HG03558 (cell line): ENCODE results near the gene KLHL25.
"Not testable (repeated sequence)": the region's sequence is repeated elsewhere in the genome, so short reads cannot be mapped to it uniquely, and the experiment has no call there.

Experiments used
- ATAC-seq: cut with Tn5 transposase; IDR thresholded peaks from one replicate; pipeline ENCODE4 v1.9.1; 2021; ENCODE audit warnings: moderate number of reproducible peaks; ENCODE audit not compliant: unreplicated experiment; ENCODE audit errors: extremely low read depth

KLHL25 gene

DNA sequence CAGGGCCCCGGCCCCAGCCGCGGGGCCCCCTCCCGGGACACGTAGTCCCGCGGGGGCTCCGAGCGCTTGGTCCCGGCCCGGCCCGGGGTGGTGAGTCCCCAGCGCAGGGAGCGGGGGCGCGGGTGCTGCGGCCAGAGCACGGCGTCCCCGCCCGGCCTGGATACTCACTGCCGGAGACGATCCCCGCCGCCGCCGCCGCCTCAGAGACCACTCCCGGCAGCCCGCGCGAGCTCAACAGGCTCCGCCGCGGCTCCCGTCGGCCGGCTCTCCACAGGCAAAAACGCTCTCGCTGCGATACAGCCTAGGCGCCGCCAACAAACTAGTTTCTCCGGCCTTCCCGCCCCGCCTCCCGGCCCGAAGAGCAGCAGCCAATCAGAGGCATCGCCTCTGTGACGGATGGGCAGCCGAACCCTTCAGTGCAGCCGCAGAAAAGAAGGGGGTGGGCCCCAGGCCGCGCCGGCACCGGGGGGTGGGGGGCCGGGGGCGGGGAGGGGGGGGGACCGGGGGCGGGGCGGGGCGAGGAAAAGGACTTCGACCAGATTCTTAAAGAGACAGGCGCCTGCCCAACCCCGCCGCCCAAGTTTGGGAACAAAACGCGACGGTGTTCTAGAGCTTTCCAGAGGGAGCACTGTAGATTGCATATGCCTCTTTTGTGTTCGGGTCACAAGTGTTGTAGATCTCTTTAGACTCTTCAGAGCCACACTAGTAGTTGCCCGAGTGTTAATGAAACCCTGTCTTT is at the start of gene KLHL25:
KLHL25 (minus strand) TSS at position 328 of the 739 bp plus-strand sequence. CDS start 25,115 bp downstream, outside the sequence.
- peak; percentile 97 for ATAC-seq

- ATAC-seq = no peak
Observed at GRCh38 chr15:85840802-85841152, 46.1 kb upstream of the KLHL25 start.

GRCh38 chr15:85840079-85840801 is 45.5 kb upstream of the KLHL25 start:
- peak; percentile 87 for ATAC-seq

GRCh38 chr15:85839643-85840042 is 44.9 kb upstream of the KLHL25 start:
- no peak for ATAC-seq

GRCh38 chr15:85838655-85839054 is 43.9 kb upstream of the KLHL25 start:
- ATAC-seq = no peak

DNA sequence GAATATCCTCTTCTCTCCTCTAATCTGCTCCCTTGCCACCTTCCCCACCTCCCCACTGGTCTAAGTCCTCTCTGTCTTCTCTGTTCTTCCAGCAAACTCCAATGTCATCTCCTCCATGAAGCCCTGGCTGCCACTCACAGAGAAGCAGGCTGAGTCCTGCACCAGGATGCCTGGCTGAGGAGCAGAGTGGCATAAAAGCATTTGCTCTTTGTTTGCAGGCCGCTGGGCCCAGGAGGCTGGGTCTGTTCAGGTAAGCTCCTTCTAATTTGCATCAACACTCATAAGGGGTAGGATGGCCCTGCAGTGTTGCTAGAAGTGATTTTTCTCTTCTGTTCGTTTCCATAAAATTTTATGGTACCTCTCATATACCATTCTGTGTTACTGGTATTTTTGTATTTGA is 43.2 kb upstream of the KLHL25 start:
- ATAC-seq = no peak

- no peak for ATAC-seq
Observed at GRCh38 chr15:85837011-85837433, 42.3 kb upstream of the KLHL25 start.

DNA sequence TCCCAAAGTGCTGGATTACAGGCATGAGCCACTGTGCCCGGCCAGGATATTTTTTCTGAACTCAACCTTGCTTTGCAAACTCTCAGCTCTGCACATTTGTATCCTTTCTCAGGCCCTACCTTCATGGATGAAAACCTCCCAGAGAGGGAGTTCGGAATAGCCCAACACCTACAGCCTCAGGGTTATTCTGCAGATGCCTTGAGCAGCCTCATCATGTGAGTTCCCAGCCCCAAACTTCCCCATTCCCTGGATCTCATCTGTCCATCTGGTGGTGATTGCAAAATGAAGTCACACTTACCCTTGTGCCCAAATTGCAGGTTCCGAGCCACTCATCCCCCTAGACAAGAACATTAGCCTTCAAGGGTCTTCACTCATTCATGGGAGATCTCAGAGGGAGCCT is 39.9 kb upstream of the KLHL25 start:
- ATAC-seq = no peak

GRCh38 chr15:85832394-85832793 is 37.7 kb upstream of the KLHL25 start:
- no peak for ATAC-seq

GRCh38 chr15:85831415-85832113 is 36.8 kb upstream of the KLHL25 start:
- no peak for ATAC-seq

- ATAC-seq = not testable (repeated sequence)
Observed at GRCh38 chr15:85829754-85830153, 35.0 kb upstream of the KLHL25 start.

- no peak for ATAC-seq
Observed at GRCh38 chr15:85828874-85829273, 34.1 kb upstream of the KLHL25 start.

DNA sequence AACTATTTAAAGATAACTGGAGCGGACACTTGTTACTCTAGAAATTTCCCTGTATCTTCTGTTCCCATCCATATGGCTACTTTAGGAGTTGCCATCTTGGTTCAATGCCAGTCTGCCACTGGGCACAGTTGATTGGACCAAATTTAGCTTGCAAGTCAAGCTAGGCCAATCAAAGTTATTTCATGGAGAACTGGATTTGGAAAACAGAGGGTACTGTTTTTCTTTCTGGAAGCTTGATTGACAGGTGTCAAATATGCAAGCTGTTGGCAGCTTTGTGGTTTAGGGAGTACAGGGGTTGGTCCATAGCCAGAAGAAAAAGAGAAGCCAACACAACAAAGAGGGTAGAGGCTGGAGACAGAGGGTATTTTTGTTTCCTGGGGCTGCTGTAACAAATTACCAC is 33.4 kb upstream of the KLHL25 start:
- no peak for ATAC-seq

DNA sequence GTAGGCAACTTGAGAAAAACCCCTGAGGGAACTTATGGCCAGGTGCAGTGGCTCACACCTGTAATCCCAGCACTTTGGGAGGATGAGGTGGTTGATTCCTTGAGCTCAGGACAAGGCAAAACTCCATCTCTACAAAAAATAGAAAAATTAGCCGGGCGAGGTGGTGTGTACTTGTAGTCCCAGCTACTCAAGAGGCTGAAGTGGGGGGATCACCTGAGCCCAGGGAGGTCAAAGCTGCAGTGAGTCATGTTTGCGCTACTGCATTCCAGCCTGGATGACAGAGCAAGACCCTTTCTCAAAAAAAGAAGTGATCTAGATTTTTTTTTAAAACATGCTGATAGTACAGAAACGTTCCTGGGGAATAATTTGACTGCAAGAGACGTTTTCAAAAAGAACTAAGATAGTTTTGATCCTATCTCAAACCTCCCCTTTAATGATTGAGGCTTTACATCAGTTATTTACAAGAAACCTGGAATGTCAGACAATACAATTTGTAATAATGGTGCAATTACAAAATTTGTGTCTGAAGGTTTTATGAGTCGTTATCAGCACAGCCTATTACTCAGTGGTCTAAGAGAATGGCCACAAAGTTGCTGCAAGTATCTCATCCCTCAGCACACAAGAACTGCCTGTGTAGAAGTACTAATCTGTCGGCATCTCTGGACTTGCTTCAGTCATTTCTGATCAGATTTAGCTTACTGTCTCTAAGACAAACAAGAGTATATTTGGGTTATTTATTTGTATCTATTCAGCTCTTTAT is 32.2 kb upstream of the KLHL25 start:
- no peak for ATAC-seq

- ATAC-seq = no peak
Observed at GRCh38 chr15:85825719-85826118, 31.0 kb upstream of the KLHL25 start.

DNA sequence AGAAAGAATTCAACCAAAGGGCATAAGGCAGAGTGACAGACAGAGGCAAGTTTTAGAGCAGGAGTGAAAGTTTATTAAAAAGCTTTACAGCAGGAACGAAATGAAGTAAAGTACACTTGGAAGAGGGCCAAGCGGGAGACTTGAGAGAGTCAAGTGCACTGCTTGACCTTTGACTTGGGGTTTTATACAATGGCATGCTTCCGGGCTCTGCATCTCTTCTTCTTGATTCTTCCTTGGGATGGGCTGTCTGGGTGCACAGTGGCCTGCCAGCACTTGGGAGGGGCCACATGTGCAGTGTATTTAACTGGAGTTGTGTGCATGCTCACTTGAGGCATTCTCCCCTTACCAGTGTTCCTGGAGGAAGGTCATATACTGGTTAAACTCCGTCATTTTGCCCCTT is 30.4 kb upstream of the KLHL25 start:
- ATAC-seq = no peak

DNA sequence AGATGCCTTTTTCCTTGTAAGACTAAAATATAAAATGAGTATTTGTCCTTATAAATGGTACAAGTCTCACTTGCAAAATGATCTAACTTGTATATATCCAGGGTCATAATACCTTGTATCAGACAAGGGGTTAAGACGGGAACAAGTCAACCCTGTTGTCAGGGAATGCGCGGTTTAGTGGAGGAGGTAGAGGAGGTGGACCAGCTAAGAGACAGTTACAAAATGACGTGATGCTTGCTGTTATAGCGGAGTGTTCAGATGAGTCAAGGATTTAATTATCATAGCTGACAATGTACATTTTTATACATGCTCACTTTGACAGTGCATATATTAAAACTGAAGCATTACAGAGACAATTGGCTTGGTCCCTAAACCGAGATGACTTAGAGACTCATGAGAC is 26.8 kb upstream of the KLHL25 start:
- ATAC-seq = no peak

DNA sequence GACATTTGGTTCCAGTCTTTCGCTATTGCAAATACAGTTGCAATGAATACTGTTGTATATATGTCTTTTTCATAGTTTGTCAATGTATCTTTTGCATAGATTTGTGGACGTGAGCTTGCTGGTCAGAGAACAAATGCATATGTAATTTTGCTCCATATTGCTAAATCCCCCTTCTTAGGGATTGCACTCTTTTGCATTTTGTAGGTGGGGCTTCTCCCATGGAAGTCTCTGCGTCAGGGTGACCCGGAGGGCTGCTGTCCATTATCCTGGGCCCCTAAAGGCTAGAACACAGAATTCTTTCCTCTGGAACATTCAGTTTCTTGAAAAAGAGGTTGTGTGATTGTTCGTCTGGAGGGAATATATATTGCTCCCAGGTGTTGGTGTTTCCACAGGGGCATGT is 25.2 kb upstream of the KLHL25 start:
- ATAC-seq = no peak

DNA sequence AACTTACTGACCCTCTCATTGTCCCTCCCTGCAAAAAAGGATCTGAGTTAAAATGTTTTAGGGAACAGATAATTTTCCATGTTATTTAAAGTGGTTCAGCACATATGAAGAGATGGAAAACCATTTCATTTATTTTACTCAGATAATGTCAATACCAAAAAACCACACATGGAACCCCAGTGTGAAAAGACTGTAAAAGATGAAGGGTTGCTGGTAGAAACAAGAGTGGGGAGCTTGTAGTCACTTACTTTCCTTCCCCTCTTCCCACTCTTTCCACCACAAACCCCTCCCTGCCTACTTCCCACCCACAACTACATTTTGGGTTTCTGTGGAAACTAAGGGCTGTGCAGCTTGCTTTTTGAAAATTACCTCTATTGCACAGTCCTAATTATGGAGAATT is 18.5 kb upstream of the KLHL25 start:
- ATAC-seq = no peak

- no peak for ATAC-seq
Observed at GRCh38 chr15:85810075-85810474, 15.3 kb upstream of the KLHL25 start.

- no peak for ATAC-seq
Observed at GRCh38 chr15:85805420-85805819, 10.7 kb upstream of the KLHL25 start.
